Duodenal mucosa (tissue), 2 donors: Measurements from ENCODE around the gene UNCX.

Experiments used
- H3K27ac ChIP-seq: one replicate; pipeline ENCODE4 v1.7.0; 2013; ENCODE audit warnings: low read depth, low read length
- H3K27me3 ChIP-seq, 2 donors: one replicate each; pipeline ENCODE4 v1.7.0; 2013; ENCODE audit warnings: low read length in 2 of 2, control low read depth in 1 of 2; ENCODE audit not compliant: insufficient read depth in 2 of 2, control insufficient read depth in 1 of 2
- H3K36me3 ChIP-seq, 2 donors: one replicate each; pipeline ENCODE4 v1.7.0; 2013; ENCODE audit warnings: low read length in 2 of 2, control low read depth in 1 of 2; ENCODE audit not compliant: insufficient read depth in 2 of 2, control insufficient read depth in 1 of 2
- H3K4me1 ChIP-seq, 2 donors: one replicate each; pipeline ENCODE4 v1.7.0; 2013; ENCODE audit warnings: low read length in 2 of 2, control low read depth in 1 of 2; ENCODE audit not compliant: insufficient read depth in 2 of 2, control insufficient read depth in 1 of 2
- H3K4me3 ChIP-seq, 2 donors: one replicate each; pipeline ENCODE4 v1.7.0; 2013; ENCODE audit warnings: low read length in 2 of 2, low read depth in 1 of 2
- H3K9ac ChIP-seq, 2 donors: one replicate each; pipeline ENCODE4 v1.7.0; 2013; ENCODE audit warnings: low read length in 2 of 2, low read depth in 1 of 2
- H3K9me3 ChIP-seq, 2 donors: one replicate each; pipeline ENCODE4 v1.7.0; 2013; ENCODE audit warnings: low read length in 2 of 2, control low read depth in 1 of 2; ENCODE audit not compliant: control insufficient read depth in 1 of 2

The UNCX gene

GRCh38 chr7:1232103-1232466 is 587 bp upstream of the UNCX start:
- Histone ChIP-seq H3K4me1 (no peaks in the 10 kb centered on the region), H3K4me3 (no peak overlapping the region), H3K9me3 (no peaks in the 10 kb centered on the region), H3K27ac (no peak overlapping the region), H3K36me3 (no peaks in the 10 kb centered on the region), H3K9ac (no peak overlapping the region), H3K27me3 (peaks cover 59 to 69% of the 10 kb centered on the region in 2 donors)

GRCh38 chr7:1233333-1234048 is 819 bp downstream of the UNCX start:
- H3K4me3 ChIP-seq, result no peak overlapping the region

GRCh38 chr7:1234049-1234880 is 1.6 kb downstream of the UNCX start:
- Histone ChIP-seq H3K27me3 (peaks cover 53 to 69% of the 10 kb centered on the region in 2 donors), H3K36me3 (no peaks in the 10 kb centered on the region), H3K4me1 (no peaks in the 10 kb centered on the region), H3K9ac (no peak overlapping the region), H3K27ac (no peak overlapping the region), H3K4me3 (no peak overlapping the region), H3K9me3 (no peaks in the 10 kb centered on the region)

More at GRCh38 chr7:1233333-1234048, 819 bp downstream of the UNCX start:
- Histone ChIP-seq H3K27me3 (peaks cover 53 to 69% of the 10 kb centered on the region in 2 donors), H3K27ac (no peak overlapping the region), H3K4me1 (no peaks in the 10 kb centered on the region), H3K36me3 (no peaks in the 10 kb centered on the region), H3K9ac (no peak overlapping the region), H3K9me3 (no peaks in the 10 kb centered on the region)

- no peaks in the 10 kb centered on the region for H3K36me3 ChIP-seq
- H3K27ac ChIP-seq, result no peak overlapping the region
- peaks cover 59 to 74% of the 10 kb centered on the region in 2 donors for H3K27me3 ChIP-seq
- no peak overlapping the region for H3K9ac ChIP-seq
- H3K4me1 ChIP-seq, result no peaks in the 10 kb centered on the region
- no peak overlapping the region for H3K4me3 ChIP-seq
- no peaks in the 10 kb centered on the region for H3K9me3 ChIP-seq
Observed at GRCh38 chr7:1234881-1235500, 2.3 kb downstream of the UNCX start.

GRCh38 chr7:1235501-1236131 is 2.9 kb downstream of the UNCX start:
- no peaks in the 10 kb centered on the region for H3K4me1 ChIP-seq

DNA sequence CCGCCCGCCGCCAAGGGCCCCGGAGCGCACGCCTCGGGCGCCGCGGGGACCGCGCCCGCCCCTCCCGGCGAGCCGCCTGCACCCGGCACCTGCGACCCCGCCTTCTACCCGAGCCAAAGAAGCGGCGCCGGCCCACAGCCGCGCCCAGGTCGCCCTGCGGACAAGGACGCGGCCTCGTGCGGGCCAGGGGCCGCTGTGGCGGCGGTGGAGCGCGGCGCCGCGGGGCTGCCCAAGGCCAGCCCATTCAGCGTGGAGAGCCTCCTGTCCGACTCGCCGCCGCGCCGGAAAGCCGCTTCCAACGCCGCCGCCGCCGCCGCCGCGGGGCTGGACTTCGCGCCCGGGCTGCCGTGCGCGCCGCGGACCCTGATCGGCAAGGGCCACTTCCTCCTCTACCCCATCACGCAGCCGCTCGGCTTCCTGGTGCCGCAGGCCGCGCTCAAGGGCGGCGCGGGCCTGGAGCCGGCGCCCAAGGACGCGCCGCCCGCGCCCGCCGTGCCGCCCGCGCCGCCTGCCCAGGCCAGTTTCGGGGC is 3.5 kb downstream of the UNCX start:
- Histone ChIP-seq H3K27me3 (peaks cover 55 to 66% of the 10 kb centered on the region in 2 donors), H3K4me3 (no peak overlapping the region), H3K4me1 (no peaks in the 10 kb centered on the region)

More at GRCh38 chr7:1235501-1236131, 2.9 kb downstream of the UNCX start:
- no peak overlapping the region for H3K27ac ChIP-seq
- H3K27me3 ChIP-seq, result peaks cover 61 to 72% of the 10 kb centered on the region in 2 donors
- H3K9me3 ChIP-seq, result no peaks in the 10 kb centered on the region
- no peak overlapping the region for H3K4me3 ChIP-seq
- no peak overlapping the region for H3K9ac ChIP-seq
- no peaks in the 10 kb centered on the region for H3K36me3 ChIP-seq

GRCh38 chr7:1236831-1237701 is 4.4 kb downstream of the UNCX start:
- no peak overlapping the region for H3K4me3 ChIP-seq
- no peaks in the 10 kb centered on the region for H3K36me3 ChIP-seq
- H3K9ac ChIP-seq, result no peak overlapping the region
- H3K4me1 ChIP-seq, result no peaks in the 10 kb centered on the region
- no peaks in the 10 kb centered on the region for H3K9me3 ChIP-seq
- H3K27ac ChIP-seq, result no peak overlapping the region
- peaks cover 54 to 63% of the 10 kb centered on the region in 2 donors for H3K27me3 ChIP-seq

More for the DNA sequence above, 3.5 kb downstream of the UNCX start:
- H3K27ac ChIP-seq, result no peak overlapping the region
- H3K9me3 ChIP-seq, result no peaks in the 10 kb centered on the region
- H3K36me3 ChIP-seq, result no peaks in the 10 kb centered on the region
- no peak overlapping the region for H3K9ac ChIP-seq

DNA sequence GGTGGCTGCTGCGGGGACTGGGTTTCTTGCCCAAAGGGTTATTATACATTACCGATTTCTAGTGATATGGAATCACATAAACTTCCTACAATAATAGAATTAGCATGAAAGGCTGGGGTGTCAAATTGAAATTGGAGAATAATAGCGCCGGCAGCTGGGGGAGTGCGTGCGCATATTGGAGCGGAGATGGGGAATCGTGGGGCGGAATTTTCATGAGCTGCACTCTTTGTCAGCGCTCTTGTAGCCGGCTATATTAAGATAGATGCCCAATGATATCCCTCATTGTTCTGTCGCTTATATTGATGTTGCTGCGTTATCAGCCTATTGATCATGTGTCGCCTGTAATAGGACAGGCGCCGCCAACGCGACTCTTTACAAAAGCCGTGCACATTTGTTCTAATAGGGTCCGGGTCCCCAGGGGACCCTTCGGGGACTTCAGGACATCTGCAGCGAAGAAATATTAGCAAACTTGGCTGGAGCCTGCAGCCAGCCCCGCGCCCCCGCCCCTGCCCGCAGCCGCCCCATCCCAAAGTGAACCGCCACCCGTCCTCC is 5.1 kb downstream of the UNCX start:
- Histone ChIP-seq H3K27me3 (peaks cover 56 to 67% of the 10 kb centered on the region in 2 donors), H3K36me3 (no peaks in the 10 kb centered on the region), H3K9ac (no peak overlapping the region), H3K27ac (no peak overlapping the region), H3K4me1 (no peaks in the 10 kb centered on the region), H3K4me3 (no peak overlapping the region), H3K9me3 (no peaks in the 10 kb centered on the region)

DNA sequence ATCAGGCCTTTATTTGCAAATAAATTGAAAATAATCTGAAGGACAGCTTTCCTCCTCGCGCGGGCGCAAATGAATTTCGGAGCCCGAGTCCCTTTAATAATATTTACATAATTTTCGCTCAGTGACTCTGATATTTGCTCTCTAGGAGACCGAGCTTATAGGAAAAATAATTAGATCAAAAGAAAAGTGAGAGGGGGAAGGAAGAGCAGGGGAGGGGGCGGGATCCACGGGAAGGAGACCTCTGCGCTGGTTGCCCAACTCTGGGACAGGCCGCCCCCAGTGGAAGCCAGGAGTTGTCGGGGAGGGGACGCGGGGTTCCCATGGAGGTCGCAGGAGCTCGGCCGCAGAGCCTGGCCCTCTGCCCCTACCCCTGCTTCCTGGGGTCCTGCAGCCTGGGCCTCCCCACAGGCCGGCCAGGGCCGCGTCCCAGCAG is 5.8 kb downstream of the UNCX start:
- no peak overlapping the region for H3K27ac ChIP-seq
- no peaks in the 10 kb centered on the region for H3K4me1 ChIP-seq
- no peaks in the 10 kb centered on the region for H3K9me3 ChIP-seq
- no peak overlapping the region for H3K4me3 ChIP-seq
- H3K36me3 ChIP-seq, result no peaks in the 10 kb centered on the region
- no peak overlapping the region for H3K9ac ChIP-seq
- H3K27me3 ChIP-seq, result peaks cover 60 to 73% of the 10 kb centered on the region in 2 donors
